HEK293 (cell line): ENCODE data around the gene TRPC4AP.

Experiments
- CTCF ChIA-PET: fragments of 350-600 bp; formaldehyde crosslinking; extraction: SDS; loops from one replicate; lab custom pipeline; 2021; ENCODE audit warnings: antibody characterized with exemption; lab: Yijun Ruan, JAX
- POLR2A ChIA-PET: fragments of 300-600 bp; formaldehyde crosslinking; extraction: SDS; loops from one replicate; lab custom pipeline; 2020; ENCODE audit warnings: antibody characterized with exemption, inconsistent platforms; lab: Yijun Ruan, JAX
- H3K27ac ChIP-seq: fragments of 200-500 bp; sonication (Bioruptor generic); 2 replicates; pipeline ENCODE4 v1.5.1; 2014; ENCODE audit warnings: low read depth, low read length, control low read depth, inconsistent platforms; ENCODE audit errors: extremely low read depth
- H3K36me3 ChIP-seq, 2 experiments: fragments of 200-500 bp in 1 of 2; sonication (Bioruptor generic) in 1 of 2; 1 replicate in 1 of 2; 2 replicates in 1 of 2; pipeline ENCODE4 v1.5.1; 2014 to 2017; ENCODE audit warnings: inconsistent platforms in 2 of 2, low read length in 2 of 2; ENCODE audit not compliant: control insufficient read depth in 2 of 2, insufficient read depth in 1 of 2
- H3K4me1 ChIP-seq: fragments of 200-500 bp; sonication (Bioruptor generic); 2 replicates; pipeline ENCODE4 v1.5.1; 2014; ENCODE audit warnings: mild to moderate bottlenecking, low read length, inconsistent platforms; ENCODE audit not compliant: control insufficient read depth, insufficient read depth
- H3K4me3 ChIP-seq: 2 replicates; pipeline ENCODE4 v1.5.1; 2011; ENCODE audit warnings: low read depth, mild to moderate bottlenecking, control low read depth, low read length, moderate library complexity
- H3K9me3 ChIP-seq: fragments of 200-500 bp; sonication (Bioruptor generic); 2 replicates; pipeline ENCODE4 v1.5.1; 2014; ENCODE audit warnings: low read depth, low read length, inconsistent platforms; ENCODE audit not compliant: control insufficient read depth, insufficient read depth
- BCL11A ChIP-seq: fragments of 450-650 bp; formaldehyde crosslinking; IDR thresholded peaks from 2 replicates; pipeline ENCODE4 v1.5.1; 2016; ENCODE audit warnings: low read depth, missing biosample characterization, missing genetic modification characterization
- GFI1B ChIP-seq: fragments of 450-650 bp; formaldehyde crosslinking; IDR thresholded peaks from 2 replicates; pipeline ENCODE4 v1.5.1; 2016; ENCODE audit warnings: missing biosample characterization, missing genetic modification characterization
- GLI2 ChIP-seq: fragments of 450-650 bp; formaldehyde crosslinking; IDR thresholded peaks from 2 replicates; pipeline ENCODE4; 2017; ENCODE audit warnings: missing biosample characterization, missing genetic modification characterization, low read depth, borderline replicate concordance
- OSR2 ChIP-seq: fragments of 450-650 bp; formaldehyde crosslinking; IDR thresholded peaks from 2 replicates; pipeline ENCODE4 v1.5.1; 2016; ENCODE audit warnings: missing biosample characterization, missing genetic modification characterization
- OVOL3 ChIP-seq: fragments of 450-650 bp; formaldehyde crosslinking; IDR thresholded peaks from 2 replicates; pipeline ENCODE4 v1.5.1; 2016; ENCODE audit warnings: missing biosample characterization, missing genetic modification characterization
- SP7 ChIP-seq: fragments of 450-650 bp; formaldehyde crosslinking; IDR thresholded peaks from 2 replicates; pipeline ENCODE4 v1.5.1; 2016; ENCODE audit warnings: missing biosample characterization, missing genetic modification characterization
- ZBTB8A ChIP-seq: fragments of 450-650 bp; formaldehyde crosslinking; IDR thresholded peaks from 2 replicates; pipeline ENCODE4 v1.5.1; 2016; ENCODE audit warnings: missing biosample characterization, missing genetic modification characterization
- ZFHX2 ChIP-seq: fragments of 450-650 bp; formaldehyde crosslinking; conservative IDR thresholded peaks from 2 replicates; pipeline ENCODE4 v1.5.1; 2016; ENCODE audit warnings: missing biosample characterization, missing genetic modification characterization
- ZNF121 ChIP-seq: fragments of 450-650 bp; formaldehyde crosslinking; IDR thresholded peaks from 2 replicates; pipeline ENCODE4 v1.5.1; 2016; ENCODE audit warnings: missing biosample characterization, missing genetic modification characterization
- ZNF16 ChIP-seq: fragments of 450-650 bp; formaldehyde crosslinking; IDR thresholded peaks from 2 replicates; pipeline ENCODE4 v1.5.1; 2016; ENCODE audit warnings: low read depth, missing biosample characterization, missing genetic modification characterization
- ZNF2 ChIP-seq: fragments of 450-650 bp; formaldehyde crosslinking; IDR thresholded peaks from 2 replicates; pipeline ENCODE4 v1.5.1; 2016; ENCODE audit warnings: missing biosample characterization, missing genetic modification characterization
- ZNF221 ChIP-seq: fragments of 450-650 bp; formaldehyde crosslinking; IDR thresholded peaks from 2 replicates; pipeline ENCODE4 v1.5.1; 2017; ENCODE audit warnings: missing biosample characterization, missing genetic modification characterization, borderline replicate concordance
- ZNF596 ChIP-seq: fragments of 450-650 bp; IDR thresholded peaks from 2 replicates; pipeline ENCODE4 v1.5.0; 2018; ENCODE audit warnings: missing biosample characterization, mild to moderate bottlenecking, missing genetic modification characterization, moderate library complexity
- ZNF626 ChIP-seq: fragments of 450-650 bp; sonication (Bioruptor Pico); formaldehyde crosslinking; IDR thresholded peaks from 2 replicates; pipeline ENCODE4 v1.5.1; 2018; ENCODE audit warnings: missing biosample characterization, missing genetic modification characterization, inconsistent platforms
- ZNF658 ChIP-seq: fragments of 450-650 bp; formaldehyde crosslinking; IDR thresholded peaks from 2 replicates; pipeline ENCODE4; 2016; ENCODE audit warnings: missing biosample characterization, missing genetic modification characterization
- ZNF664 ChIP-seq: fragments of 450-650 bp; formaldehyde crosslinking; IDR thresholded peaks from 2 replicates; pipeline ENCODE4 v1.5.1; 2016; ENCODE audit warnings: missing biosample characterization, missing genetic modification characterization
- ZXDB ChIP-seq: fragments of 450-650 bp; formaldehyde crosslinking; IDR thresholded peaks from 2 replicates; pipeline ENCODE4 v1.5.1; 2016; ENCODE audit warnings: missing biosample characterization, missing genetic modification characterization
- TF ChIP-seq, protein P1 (sequence below): fragments of 450-650 bp; IDR thresholded peaks from 2 replicates; pipeline ENCODE4 v1.5.1; 2018; ENCODE audit warnings: missing biosample characterization, mild to moderate bottlenecking, missing genetic modification characterization
- TF ChIP-seq, protein P2 (sequence below): fragments of 450-650 bp; formaldehyde crosslinking; IDR thresholded peaks from 2 replicates; pipeline ENCODE4 v1.5.1; 2016; ENCODE audit warnings: missing biosample characterization, missing genetic modification characterization
- TF ChIP-seq, protein P3 (sequence below): fragments of 450-650 bp; formaldehyde crosslinking; IDR thresholded peaks from 2 replicates; pipeline ENCODE4 v1.5.1; 2017; ENCODE audit warnings: missing biosample characterization, missing genetic modification characterization

The TRPC4AP gene

DNA sequence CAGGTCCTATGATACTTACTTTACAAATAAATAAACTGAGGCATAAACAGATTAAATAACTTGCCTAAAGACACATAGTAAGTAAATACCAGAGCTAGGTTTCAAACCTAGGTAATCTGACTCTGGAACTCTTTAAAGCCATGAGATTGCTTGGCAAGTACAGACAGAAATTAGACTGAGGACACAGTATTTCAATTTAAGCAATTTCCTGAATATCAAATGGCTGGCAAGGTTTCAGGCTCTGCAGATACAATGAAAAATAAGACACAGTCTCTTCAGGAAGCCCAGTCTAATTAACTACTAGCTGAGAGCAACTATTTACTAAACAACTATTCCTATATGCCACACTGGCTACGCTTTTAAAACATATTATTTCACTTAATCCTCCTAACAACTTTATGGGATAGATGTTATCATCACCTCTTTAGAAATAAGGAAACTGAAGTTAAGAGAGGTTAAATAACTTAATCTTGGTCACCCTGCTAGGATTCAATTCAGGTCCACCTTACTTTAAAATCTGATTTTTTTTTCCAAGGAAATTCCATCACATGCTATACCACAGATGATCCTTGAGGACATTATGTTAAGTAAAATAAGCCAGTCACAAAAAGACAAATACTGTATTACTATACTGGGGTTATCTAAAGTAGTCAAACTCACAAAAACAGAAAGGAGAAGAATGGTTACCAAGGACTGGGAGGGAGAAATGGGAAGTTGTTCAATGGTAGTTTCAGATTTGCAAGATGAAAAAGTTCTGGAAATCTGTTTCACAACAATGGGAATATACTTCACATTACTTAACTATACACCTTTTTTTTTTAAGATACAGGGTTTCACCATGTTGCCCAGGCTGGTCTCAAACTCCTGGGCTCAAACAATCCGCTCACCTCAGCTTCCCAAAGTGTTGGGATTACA lies 4.1 kb downstream of the TRPC4AP start:
- POLR2A ChIA-PET, result interaction anchor here (1.1 kb wide), 1 partner anchor 16 kb away, joined by 4 read pairs; no protein-coding TSS in a partner anchor

DNA sequence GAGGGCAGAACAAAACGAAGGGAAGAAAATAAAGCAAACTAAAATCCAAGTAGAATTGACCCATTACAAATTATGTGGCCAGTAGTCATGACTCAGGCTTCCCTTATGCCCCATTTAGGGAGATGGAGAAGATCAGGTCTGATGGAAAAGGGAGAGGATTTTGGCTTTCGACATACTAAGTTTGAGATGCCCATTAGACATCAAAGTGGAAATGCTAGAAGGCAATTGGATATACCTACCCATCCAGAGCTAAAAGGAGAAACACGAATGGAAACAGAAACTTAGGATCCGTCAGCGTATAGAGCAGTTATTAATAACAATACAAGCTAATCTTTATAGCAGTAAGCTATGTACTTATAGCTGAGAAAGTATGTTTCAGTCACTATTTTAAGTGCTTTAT lies 4.8 kb downstream of the TRPC4AP start:
- H3K4me1 ChIP-seq, result peaks cover 17% of the 10 kb centered on the region
- no peaks in the 10 kb centered on the region; a peak in 1 of 3 replicates for H3K36me3 ChIP-seq
- CTCF ChIA-PET, result interaction anchor here (0.6 kb wide), 1 partner anchor 218 kb away, joined by 3 read pairs; no protein-coding TSS in a partner anchor
- H3K4me3 ChIP-seq, result no peak overlapping the region
- H3K27ac ChIP-seq, result no peak overlapping the region
- H3K9me3 ChIP-seq, result no peaks in the 10 kb centered on the region
- POLR2A ChIA-PET, result interaction anchor here (1.1 kb wide), 1 partner anchor 15 kb away, joined by 4 read pairs; no protein-coding TSS in a partner anchor
- TF ChIP-seq ZNF16 (tag by site-specific recombination), result no peak
- peak; percentile 34; the same call in 1 of the 2 replicates for TF ChIP-seq ZBTB8A (tag by site-specific recombination)
- TF ChIP-seq ZNF2 (tag by site-specific recombination), result no peak
- TF ChIP-seq ZNF658, result no peak
- TF ChIP-seq ZNF626 (tag by site-specific recombination), result no peak
- TF ChIP-seq, all 188 proteins: peak for 1

More for the DNA sequence above, 4.1 kb downstream of the TRPC4AP start:
- no peaks in the 10 kb centered on the region; a peak in 1 of 3 replicates for H3K36me3 ChIP-seq
- CTCF ChIA-PET, result interaction anchor here (0.6 kb wide), 1 partner anchor 218 kb away, joined by 3 read pairs; no protein-coding TSS in a partner anchor
- no peak overlapping the region for H3K4me3 ChIP-seq
- no peak overlapping the region for H3K27ac ChIP-seq
- no peak for TF ChIP-seq ZNF121 (tag by site-specific recombination)
- no peak for TF ChIP-seq GLI2 (tag by site-specific recombination)
- no peak for TF ChIP-seq GFI1B (tag by site-specific recombination)
- 0 out of 2 replicates have a peak, but pooled peaks have one; percentile 11 for TF ChIP-seq BCL11A (tag by site-specific recombination)
- peak; percentile 47 for TF ChIP-seq OVOL3 (tag by site-specific recombination)
- TF ChIP-seq ZNF596, result no peak
- TF ChIP-seq, protein P1, sequence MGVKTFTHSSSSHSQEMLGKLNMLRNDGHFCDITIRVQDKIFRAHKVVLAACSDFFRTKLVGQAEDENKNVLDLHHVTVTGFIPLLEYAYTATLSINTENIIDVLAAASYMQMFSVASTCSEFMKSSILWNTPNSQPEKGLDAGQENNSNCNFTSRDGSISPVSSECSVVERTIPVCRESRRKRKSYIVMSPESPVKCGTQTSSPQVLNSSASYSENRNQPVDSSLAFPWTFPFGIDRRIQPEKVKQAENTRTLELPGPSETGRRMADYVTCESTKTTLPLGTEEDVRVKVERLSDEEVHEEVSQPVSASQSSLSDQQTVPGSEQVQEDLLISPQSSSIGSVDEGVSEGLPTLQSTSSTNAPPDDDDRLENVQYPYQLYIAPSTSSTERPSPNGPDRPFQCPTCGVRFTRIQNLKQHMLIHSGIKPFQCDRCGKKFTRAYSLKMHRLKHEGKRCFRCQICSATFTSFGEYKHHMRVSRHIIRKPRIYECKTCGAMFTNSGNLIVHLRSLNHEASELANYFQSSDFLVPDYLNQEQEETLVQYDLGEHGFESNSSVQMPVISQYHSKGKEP, result 0 out of 2 replicates have a peak, but pooled peaks have one; percentile 4
- no peak for TF ChIP-seq ZFHX2 (tag by site-specific recombination)
- TF ChIP-seq ZXDB, result 0 out of 2 replicates have a peak, but pooled peaks have one; percentile 32
- TF ChIP-seq, protein P2, sequence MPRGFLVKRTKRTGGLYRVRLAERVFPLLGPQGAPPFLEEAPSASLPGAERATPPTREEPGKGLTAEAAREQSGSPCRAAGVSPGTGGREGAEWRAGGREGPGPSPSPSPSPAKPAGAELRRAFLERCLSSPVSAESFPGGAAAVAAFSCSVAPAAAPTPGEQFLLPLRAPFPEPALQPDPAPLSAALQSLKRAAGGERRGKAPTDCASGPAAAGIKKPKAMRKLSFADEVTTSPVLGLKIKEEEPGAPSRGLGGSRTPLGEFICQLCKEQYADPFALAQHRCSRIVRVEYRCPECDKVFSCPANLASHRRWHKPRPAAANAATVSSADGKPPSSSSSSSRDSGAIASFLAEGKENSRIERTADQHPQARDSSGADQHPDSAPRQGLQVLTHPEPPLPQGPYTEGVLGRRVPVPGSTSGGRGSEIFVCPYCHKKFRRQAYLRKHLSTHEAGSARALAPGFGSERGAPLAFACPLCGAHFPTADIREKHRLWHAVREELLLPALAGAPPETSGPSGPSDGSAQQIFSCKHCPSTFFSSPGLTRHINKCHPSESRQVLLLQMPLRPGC (tag by site-specific recombination), result peak; percentile 58; the same call in 1 of the 2 replicates
- TF ChIP-seq ZNF664, result peak; percentile 70; the same call in 1 of the 2 replicates
- TF ChIP-seq OSR2, result peak; percentile 79
- TF ChIP-seq, protein P3, sequence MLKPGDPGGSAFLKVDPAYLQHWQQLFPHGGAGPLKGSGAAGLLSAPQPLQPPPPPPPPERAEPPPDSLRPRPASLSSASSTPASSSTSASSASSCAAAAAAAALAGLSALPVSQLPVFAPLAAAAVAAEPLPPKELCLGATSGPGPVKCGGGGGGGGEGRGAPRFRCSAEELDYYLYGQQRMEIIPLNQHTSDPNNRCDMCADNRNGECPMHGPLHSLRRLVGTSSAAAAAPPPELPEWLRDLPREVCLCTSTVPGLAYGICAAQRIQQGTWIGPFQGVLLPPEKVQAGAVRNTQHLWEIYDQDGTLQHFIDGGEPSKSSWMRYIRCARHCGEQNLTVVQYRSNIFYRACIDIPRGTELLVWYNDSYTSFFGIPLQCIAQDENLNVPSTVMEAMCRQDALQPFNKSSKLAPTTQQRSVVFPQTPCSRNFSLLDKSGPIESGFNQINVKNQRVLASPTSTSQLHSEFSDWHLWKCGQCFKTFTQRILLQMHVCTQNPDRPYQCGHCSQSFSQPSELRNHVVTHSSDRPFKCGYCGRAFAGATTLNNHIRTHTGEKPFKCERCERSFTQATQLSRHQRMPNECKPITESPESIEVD (tag by site-specific recombination), result peak; percentile 88
- TF ChIP-seq ZNF221 (tag by site-specific recombination), result no peak
- TF ChIP-seq SP7 (tag by site-specific recombination), result peak; percentile 78
- no peaks in the 10 kb centered on the region for H3K9me3 ChIP-seq
- H3K4me1 ChIP-seq, result peaks cover 17% of the 10 kb centered on the region
